GM19372 (cell line): ENCODE measurements around the gene SDK1.

Source experiments
- ATAC-seq: cut with Tn5 transposase; IDR thresholded peaks from one replicate; pipeline ENCODE4 v1.9.1; 2021; ENCODE audit warnings: mild to moderate bottlenecking, low read depth, moderate library complexity; ENCODE audit not compliant: unreplicated experiment

The SDK1 gene

DNA sequence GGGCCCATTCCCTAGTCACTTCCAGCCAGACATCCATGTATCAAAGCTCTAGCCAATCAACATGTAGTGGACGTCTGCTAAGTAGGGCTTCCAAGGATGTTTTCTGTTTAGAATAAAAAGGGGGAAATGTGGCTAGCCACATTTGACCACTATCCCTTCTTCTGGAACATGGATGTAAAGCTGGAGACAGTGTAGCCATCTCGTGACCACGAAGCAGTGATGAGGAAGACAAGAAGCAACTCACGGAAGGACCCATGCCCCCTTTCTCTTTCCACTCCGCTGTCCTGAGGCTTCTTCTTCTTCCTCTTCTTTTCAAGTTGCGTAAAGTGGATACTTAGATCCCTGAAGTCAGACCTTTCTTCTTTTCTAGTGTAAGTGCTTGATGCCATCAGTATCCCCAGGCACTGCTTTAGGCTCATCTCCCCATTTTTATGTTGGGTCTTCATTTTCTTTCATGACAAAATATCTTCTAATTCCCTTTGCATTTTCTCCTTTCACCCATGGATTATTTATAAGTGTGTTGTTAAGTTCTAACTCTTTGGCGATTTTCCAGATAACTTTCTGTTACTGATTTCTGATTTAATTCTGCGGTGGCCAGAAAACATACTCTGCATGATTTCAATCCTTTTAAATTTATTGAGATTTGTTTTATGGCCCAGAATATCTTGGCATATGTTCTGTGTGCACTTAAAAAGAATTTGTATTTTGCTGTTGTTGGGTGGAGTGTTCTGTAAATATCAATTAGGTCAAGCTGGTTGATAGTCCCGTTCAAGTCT lies 594.5 kb downstream of the SDK1 start:
- no peak for ATAC-seq

DNA sequence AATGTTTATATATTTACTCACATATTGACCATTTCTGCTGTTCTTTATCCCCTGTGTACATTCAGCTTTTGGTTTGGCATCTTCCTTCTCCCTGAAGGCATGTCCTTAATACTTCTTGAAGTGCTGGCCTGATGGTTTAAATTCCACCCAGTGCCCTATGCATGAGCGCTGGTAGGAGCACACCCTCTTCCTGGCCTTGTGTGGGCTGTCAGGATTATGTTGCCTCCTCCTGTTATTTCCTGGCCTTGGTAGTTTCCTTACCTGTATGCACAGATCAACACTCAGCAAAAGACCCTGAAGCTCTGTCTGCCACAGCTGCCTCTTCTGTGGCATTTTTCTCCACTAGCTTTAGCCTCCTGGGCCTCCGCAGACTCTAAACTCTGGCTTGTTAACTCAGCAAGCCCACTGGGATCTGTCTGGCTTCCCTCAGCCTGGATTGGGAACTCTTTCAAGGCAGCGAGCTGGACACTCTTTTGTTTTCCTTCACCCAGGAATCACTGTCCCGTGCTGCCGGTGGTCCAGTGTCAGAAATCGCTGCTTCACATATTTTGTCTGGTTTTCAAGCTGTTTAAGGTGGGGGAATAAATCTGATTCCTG lies 595.2 kb downstream of the SDK1 start:
- no peak for ATAC-seq

DNA sequence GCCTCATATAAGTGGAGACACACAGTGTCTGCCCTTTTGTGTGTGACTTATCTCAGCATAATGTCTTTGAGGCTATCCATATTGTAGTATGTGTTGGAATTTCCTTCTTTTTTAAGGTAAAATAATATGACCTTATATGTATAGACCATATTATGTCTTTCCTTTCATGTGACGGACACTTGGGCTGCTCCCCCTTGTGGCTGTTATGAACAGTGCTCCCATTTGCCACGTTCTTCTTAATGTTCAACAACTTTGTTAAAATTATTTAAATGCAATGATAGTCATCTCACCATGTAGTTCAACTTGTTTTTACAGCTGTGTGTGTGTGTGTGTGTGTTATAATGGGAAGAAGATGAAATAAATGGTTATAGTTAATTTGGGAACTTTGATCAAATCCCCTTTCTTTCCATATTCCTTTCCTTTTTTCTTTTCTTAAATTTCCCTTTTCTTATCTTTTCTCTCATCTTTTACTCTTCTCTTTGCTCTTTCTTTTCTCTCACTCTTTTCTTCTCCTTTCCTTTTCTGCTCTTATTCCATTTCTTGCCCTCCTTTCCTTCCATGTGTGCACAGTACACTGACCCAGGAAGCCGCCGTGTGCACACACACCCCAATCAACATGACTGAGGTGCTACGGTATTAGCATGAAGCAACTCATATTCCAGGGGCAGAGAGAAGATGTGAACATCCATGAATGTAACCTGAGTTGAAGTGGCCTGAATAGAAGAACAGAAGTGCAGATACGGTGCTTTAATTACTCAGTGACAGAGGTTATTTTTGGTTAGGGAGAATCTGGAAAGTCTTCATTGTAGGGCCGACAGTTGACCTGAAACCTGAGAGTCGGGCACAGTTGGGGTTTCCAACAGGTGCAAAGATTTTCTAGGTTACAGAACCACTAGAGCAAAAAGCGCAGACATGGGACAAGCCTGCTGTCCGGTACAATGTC lies 596.6 kb downstream of the SDK1 start:
- ATAC-seq = no peak

DNA sequence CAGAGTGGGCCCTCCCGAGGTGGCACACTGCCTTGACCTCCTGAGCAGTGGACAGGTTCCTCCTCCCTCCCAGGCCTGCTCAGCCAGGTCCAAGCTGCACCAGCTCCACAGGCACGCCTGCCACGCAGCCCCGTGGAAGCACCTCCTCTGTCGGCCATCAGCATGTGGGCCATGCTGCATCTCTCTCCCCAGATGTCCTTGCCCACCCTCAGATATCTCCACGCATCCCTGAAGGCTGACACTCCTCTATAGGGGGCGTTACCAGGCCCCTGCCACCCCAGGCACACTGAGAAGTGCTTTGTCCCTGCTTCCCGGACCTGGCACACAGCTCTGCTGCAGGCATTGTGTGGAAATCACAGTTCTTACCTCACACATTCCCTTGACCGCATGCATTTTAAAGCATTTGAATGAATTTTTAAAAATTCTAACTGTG lies 598.5 kb downstream of the SDK1 start:
- ATAC-seq = no peak

DNA sequence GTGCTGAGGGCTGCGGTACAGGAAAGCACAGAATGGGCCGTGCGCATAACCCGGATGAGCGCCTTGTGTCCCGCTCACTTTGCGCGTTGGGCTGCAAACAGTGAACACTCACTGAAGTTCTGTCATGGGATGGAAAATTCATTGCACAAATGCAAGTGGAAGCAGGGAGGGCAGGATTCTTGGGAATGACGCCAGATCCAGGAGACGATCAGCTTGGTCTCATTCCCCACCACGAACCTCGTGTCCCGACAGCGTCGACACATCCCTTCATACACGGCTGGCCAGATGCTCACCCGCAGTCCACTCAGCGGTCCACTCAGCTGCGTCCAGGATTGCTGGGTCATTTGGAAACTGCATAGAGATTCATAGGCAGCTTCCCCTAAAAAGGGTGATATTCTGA lies 607.1 kb downstream of the SDK1 start:
- ATAC-seq = no peak

DNA sequence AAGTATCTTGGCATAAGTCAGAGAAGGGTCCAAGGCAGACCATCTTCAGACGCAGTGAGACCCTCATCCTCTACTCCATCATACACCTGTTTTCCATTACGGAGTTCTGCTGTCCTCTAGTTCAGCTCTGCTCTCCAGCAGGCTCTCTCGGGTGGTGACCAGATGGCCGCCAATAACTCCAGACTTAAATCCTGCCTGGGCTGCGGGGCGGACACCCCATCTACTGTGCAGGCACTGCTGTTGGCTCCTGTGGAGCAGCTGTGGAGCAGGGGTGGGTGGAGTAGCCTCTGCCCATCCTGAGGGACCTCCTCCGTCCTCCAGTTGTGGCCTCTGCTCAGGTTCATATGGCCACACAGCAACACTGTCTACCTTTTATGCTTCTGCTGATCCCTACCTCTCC lies 608.1 kb downstream of the SDK1 start:
- ATAC-seq = no peak

DNA sequence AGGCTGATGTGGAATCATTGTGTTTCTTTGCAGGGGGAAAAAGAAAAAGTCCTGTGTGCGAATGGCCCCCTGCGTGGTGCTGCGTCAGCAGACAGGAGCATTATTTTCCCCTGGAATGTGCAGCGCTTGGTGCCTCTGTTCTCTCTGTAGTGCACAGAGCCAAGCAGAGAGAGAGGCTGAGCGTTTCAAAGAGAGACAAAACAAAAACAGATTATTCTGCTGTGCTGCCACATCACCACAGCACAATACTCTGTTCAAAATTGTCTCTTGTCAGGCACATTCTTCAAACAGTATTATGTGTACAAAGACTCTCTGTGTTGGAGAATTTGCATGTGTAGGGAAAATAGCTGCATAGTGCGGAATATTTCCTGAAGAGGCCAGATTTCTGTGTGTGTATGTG lies 609.0 kb downstream of the SDK1 start:
- ATAC-seq = no peak

DNA sequence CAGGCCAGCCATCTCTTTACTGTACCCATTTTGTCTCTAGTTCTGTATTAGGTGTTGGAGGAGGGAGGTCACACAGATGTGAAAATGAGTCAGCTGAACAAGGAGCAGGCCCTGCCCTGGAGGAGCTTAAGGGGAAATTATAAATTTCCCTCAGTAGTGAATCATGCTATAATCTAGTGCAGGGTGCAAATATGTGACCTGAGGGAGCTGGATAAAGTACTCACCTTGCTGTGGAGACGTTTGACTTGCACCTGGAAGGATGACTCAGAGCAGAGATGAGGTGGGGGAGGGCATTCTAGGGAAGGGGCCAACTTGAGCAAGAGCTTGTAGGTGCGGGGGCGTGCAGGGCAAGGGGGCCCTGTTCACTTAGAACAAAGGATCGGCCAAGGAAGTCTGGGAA lies 610.6 kb downstream of the SDK1 start:
- ATAC-seq = no peak

DNA sequence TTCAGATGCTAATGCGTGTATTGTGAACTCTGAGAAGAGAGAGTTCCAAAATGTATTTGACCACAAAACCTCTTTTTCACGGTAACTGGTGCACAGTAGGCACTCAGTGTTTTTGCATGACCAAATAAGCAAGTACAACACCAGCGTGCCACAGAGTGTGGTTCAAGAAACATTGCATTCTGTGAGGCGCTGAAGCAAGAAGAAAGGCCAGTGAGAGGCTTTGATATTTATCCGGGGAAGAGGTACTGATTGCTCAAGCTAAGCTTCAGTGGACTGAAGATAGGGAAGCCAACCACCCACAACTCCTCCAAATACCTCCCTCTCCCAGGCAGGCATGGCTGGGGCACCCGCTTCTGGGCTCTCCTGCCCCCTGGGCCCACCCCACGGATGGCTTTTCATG lies 611.2 kb downstream of the SDK1 start:
- ATAC-seq = no peak

DNA sequence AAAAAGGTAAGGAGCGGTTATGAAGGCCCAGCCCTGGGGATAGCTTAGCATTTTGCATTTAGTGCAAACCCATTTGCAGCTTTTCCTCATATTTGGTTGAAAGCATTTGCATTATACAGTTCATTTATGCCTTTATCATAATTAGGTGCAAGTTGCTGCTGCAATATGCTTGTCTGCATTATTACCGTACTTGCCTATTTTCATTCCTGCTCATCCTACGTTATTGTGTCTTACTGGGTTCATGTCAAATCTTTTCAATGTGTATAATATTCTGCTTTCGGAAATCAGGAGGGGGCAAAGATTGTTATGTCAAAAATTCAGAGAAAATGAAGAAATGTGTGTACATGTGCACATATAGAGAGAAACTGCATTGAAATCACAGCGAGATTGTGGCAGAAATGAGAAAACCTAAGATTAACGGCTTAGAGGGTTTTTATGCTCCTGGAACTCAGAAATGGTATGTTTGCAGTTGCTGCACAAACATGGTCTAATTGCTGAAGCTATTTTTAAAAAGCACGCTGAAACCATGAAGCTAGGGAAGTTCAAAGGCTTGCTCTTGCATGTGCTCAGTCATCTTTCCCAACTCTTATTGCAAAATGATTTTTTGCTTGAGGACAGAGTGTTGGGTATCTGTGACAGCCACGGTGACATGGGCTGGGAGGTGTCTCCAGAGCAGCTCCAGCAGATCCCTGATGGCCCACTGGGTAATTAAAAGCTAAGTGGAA lies 613.2 kb downstream of the SDK1 start:
- ATAC-seq = no peak

DNA sequence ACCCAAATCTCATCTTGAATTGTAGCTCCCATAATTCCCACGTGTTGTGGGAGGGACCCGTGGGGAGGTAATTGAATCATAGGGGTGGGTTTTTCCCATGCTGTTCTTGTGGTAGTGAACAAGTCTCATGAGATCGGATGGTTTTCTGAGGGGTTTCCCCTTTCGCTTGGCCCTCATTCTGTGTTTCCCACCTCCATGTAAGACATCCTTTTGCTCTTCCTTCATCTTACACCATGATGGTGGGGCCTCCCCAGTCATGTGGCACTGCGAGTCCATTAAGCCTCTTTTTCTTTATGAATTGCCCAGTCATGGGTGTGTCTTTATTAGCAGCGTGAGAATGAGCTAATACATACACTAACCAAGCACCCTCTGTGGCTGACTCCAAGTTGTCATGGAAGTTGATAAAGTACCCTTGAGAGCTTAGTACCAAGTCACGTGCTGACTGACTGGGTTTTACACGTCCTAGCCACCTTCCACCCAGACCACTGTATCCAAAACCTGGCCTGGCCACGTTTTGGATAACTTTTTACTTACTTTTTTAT lies 614.4 kb downstream of the SDK1 start:
- no peak for ATAC-seq

DNA sequence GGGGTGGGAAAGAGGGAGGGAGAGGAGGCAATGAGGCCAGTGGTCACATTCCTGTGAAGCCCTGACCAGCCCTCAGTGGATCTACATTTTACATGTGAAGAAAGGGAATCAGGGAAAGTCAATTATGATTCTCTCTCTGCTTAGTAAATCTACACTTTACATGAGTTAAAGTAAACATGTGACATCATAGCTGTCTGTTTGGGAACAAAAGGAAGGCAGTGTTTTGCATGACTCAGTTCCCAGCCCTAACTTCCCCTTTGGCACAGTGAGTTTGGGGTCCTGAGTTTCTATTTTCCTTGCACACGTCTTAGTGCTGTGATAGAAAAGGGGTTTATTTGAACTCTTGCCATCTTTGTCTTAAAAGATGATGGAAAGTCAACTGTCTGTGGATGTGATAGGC lies 615.1 kb downstream of the SDK1 start:
- no peak for ATAC-seq

DNA sequence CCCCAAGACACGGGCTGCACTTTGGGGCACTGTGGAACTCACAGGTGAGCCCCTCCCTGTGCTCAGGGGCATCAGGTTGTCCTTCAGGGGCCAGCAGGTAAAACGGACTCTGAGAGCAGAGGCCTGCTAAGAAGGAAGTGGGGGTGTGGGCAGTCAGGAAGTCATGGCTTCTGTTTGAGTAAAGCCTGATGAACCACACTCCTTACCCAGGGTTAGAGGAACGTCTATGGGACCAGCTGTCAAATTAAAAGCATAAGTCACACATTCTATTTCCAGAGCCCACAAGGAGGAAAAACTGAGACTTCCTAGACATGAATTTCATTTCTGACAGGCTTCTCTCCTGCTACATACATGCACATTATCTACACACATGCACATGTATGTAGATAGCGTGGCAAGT lies 616.4 kb downstream of the SDK1 start:
- ATAC-seq = no peak

DNA sequence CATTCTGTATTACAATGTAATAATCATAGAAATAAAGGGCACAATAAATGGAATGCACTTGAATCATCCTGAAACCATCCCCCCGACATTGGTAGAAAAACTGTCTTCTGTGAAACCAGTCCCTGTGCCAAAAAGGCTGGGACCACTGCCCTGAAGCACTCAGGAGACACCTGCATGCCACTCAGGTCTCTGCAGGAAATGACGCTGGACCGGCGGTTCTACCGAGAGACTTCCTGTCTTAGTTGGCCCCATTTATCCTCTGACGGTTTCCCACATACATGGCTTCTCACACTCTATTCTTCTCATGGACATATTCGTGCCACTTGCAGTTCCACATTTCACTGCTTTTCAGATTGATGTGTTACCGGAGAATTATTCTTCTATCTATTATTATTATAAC lies 617.5 kb downstream of the SDK1 start:
- no peak for ATAC-seq

DNA sequence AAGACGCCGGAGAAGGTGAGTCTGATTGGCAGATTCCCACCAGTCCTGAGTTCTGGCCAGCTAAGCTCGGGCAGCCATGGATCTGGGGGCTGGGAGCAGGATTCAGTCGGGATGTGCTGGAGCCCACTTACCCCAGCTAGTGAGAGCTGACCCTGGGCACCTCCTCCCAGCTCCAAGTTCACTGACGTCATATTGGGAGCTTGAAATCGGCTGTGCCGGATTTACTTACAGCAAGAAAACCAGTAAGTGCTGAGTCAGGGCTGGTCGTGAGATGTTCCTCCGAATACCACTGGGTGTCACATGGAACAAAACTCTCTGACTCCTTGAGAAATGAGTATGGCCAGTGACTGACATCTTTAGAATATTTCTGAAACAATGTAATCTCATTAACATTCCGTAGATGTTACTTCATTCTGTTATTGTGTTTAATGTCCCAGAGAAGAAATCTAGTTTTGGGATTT lies 621.2 kb downstream of the SDK1 start:
- no peak for ATAC-seq

DNA sequence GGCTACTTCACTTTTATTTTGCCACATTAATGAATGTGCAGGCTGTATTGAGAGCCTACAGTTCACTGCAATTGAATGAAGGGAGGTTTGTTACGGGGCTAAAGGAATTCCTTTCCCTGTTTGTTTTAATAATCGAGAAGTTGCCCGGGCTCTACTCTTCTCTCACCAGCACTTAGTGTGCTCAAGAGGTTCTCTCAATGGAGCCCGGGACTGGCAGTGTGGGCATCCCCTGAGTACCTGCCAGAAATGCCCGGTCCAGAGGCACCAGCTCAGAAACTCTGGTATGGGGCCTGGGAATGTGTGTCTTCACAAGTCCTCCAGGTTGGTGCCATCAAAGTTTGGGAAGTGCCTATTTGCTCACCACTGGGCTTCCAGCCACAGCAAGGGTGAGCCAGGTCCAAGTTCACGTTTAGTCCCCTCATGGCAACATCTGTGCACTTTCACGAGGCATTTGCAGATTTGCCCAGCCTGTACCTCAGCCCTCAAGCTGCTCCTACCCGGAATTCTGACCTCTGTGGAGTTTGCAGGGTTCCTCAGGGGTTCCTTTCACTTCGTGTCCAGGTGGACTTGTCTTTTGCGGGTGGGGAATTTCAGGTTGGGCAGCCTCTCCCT lies 622.4 kb downstream of the SDK1 start:
- no peak for ATAC-seq

DNA sequence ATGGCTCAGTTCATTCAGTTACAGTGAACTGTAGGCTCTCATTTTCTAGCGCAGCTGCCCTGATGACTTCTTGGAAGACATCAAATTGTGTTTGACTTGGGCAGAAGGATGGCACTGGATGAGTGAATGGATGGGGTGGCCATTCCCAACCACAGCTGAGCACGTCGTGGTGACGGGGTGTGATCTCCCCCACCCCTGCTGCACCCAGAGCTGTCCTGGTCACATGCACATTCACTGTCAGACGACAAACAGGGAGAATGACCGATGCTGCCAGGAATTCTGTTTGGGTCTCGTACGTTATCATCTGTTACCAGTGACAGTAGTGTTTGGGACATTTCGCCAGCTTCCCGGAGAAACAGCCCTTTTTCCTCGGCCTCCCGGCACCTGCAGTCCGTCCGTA lies 623.2 kb downstream of the SDK1 start:
- ATAC-seq = no peak

DNA sequence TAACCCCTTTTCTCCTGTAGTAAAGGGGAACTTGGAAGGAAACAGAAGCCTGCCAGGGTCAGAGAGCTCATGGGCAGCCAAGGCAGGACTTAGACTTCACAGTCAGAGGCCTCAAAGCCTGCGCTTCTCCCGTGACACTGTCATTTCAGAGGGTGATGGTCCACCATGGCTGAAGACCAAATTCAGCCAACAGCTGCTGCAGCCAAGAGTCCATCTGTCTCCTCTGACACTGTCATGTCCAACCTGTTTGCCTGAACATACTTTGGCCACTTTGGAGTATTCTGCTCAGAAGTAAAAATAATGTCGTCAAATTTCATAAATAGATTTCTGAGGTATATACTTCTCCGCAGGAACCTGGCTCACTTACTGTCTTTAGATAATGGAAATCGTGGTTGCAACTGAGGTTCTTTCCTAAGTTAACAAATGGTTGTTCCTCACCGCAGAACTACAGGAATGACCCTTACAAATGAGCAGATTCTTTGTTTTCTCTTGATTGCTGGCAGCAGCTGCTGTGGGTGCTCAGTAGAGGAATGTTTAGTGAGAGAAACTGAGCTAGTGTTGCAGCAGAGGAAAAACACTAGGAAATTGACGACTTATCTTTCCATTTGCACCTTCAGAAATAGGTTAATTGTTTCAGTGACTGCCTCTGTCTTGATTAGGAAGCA lies 626.5 kb downstream of the SDK1 start:
- ATAC-seq = no peak

DNA sequence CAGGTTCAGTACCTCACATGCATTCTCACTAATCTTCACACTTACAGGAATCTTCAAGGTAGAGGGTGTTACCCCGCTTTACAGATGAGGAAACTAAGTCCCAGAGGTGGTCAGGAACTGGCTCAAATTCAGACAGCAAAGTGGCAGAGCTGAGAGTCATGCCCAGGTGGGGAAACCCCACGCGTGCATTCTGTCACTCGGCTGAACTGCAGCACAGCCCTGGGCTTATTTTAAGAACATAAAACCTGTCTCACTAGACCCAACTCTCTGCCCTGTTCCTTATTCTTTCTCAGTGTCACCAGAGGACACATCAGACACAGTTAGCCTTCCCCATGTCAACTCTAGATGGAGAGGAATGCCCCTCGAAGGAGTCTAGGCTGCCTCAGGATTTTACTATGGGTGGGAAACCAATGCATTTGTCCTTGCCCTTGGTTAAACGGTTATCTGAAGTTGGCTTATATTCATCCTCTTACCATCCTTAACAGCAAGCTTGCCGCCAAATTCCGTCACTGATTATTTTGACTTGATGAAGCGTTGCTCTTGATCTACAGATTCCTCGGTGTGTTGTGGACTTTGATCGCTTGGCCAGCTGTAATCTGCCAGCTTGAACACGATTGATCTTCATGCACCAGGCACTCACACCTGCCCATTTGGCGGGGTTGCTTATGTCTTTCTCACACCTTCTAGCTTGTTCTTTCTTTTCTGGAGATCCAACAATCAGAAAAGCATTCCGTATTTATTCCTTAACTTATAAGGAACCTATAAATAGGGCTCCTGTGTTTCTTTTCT lies 627.9 kb downstream of the SDK1 start:
- no peak for ATAC-seq
